Epithelial cell of esophagus (primary cell): ENCODE measurements around the gene ITPR2.
"Not testable (repeated sequence)": the region's sequence is repeated elsewhere in the genome, so short reads cannot be mapped to it uniquely, and the experiment has no call there.

ENCODE experiments used
- DNase-seq: peaks from one replicate; pipeline ENCODE4 v3.0.0; 2010; ENCODE audit warnings: low read depth
- H3K4me3 ChIP-seq: 2 replicates; pipeline ENCODE4 v1.5.1; 2011; ENCODE audit warnings: mild to moderate bottlenecking, low read length, control low read depth
- CTCF ChIP-seq: IDR thresholded peaks from 2 replicates; pipeline ENCODE4 v1.5.1; 2011; ENCODE audit warnings: low read depth, mild to moderate bottlenecking, low read length, control low read depth, inconsistent platforms; ENCODE audit not compliant: insufficient read depth; ENCODE audit errors: missing control alignments

The ITPR2 gene

GRCh38 chr12:26443309-26443708 lies 389.7 kb downstream of the ITPR2 start:
- no peak for TF ChIP-seq CTCF
- no peak for DNase-seq
- H3K4me3 ChIP-seq = no peak overlapping the region

GRCh38 chr12:26441434-26441833 lies 391.6 kb downstream of the ITPR2 start:
- H3K4me3 ChIP-seq = no peak overlapping the region
- DNase-seq = peak; percentile 52
- TF ChIP-seq CTCF = no peak

GRCh38 chr12:26435069-26435404 lies 398.0 kb downstream of the ITPR2 start:
- TF ChIP-seq CTCF = no peak
- DNase-seq = no peak
- no peak overlapping the region for H3K4me3 ChIP-seq

GRCh38 chr12:26434299-26435068 lies 398.5 kb downstream of the ITPR2 start:
- peak; percentile 99 for TF ChIP-seq CTCF
- no peak overlapping the region for H3K4me3 ChIP-seq
- peak; percentile 79 for DNase-seq

- not testable (repeated sequence) for DNase-seq, H3K4me3 ChIP-seq
Observed at GRCh38 chr12:26433701-26434100, 399.3 kb downstream of the ITPR2 start.

- TF ChIP-seq CTCF = no peak
- H3K4me3 ChIP-seq = no peak overlapping the region
- no peak for DNase-seq
Observed at GRCh38 chr12:26431211-26431610, 401.8 kb downstream of the ITPR2 start.

- not testable (repeated sequence) for H3K4me3 ChIP-seq, DNase-seq
Observed at GRCh38 chr12:26430596-26430995, 402.4 kb downstream of the ITPR2 start.

GRCh38 chr12:26429070-26429691 lies 403.8 kb downstream of the ITPR2 start:
- no peak for DNase-seq
- no peak overlapping the region for H3K4me3 ChIP-seq
- no peak for TF ChIP-seq CTCF
